PC-3 (cell line): Measurements from ENCODE around the gene LCN6.

Experiments used
- CTCF ChIP-seq: fragments of 300-600 bp; sonication (generic); conservative IDR thresholded peaks from 2 replicates; pipeline ENCODE4 v1.5.1; 2017; ENCODE audit warnings: antibody characterized with exemption, low read depth, mild to moderate bottlenecking, low read length
- EZH2 ChIP-seq: fragments of 300-600 bp; sonication (generic); IDR thresholded peaks from one replicate; pipeline ENCODE4 v1.6.1; 2017; ENCODE audit warnings: antibody characterized with exemption, mild to moderate bottlenecking, low read length; ENCODE audit not compliant: unreplicated experiment

- TF ChIP-seq CTCF: no peak
- no peak for TF ChIP-seq EZH2
Observed at GRCh38 chr9:136744773-136745172, 3.6 kb downstream of the LCN6 start.
